ENCODE results near the gene CTPS2. TPM values are rescaled to one million over a fixed set of nuclear protein-coding genes. Genes with fewer than 3 reads are reported as not detected.

CTPS2 gene
- total and polyA plus RNA-seq, 8 donors: 2.3 to 34.3 (median 10.3) TPM

DNA sequence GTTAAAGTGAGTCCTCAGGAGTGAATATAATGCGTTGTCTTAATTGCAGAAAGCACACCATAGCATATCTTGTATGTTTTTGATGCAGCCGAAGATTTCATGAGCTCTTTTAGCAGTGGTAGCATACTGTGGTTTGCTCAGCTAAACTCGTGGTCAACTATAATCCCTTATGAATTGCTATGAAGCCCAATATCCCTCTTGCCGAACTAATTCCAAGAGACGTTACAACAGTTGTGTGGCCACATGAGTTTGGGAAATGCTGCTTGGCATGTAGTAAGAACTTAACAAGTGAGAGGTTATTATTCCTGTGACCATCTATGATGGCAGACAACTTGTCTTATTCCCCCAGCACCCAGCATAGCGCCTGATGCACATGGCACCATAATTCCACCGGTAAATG is 37.7 kb upstream of the CTPS2 start:
- 92 to 96% (median 96%) methylated on average over 7 of the region's 7 CpGs for WGBS, 5 donors
- DNase-seq: no peak
- intact Hi-C loops (cut with DNase I; ENCODE audit: low total_unique reads): no loop called here

GRCh38 chrX:16748425-16748824 is 36.0 kb upstream of the CTPS2 start:
- TF ChIP-seq POLR2A (IDR thresholded peaks at IDR 0.05): no peak
- no peak for TF ChIP-seq EP300 (IDR thresholded peaks at IDR 0.05)
- TF ChIP-seq POLR2AphosphoS5 (IDR thresholded peaks at IDR 0.05): no peak
- TF ChIP-seq, protein P1, sequence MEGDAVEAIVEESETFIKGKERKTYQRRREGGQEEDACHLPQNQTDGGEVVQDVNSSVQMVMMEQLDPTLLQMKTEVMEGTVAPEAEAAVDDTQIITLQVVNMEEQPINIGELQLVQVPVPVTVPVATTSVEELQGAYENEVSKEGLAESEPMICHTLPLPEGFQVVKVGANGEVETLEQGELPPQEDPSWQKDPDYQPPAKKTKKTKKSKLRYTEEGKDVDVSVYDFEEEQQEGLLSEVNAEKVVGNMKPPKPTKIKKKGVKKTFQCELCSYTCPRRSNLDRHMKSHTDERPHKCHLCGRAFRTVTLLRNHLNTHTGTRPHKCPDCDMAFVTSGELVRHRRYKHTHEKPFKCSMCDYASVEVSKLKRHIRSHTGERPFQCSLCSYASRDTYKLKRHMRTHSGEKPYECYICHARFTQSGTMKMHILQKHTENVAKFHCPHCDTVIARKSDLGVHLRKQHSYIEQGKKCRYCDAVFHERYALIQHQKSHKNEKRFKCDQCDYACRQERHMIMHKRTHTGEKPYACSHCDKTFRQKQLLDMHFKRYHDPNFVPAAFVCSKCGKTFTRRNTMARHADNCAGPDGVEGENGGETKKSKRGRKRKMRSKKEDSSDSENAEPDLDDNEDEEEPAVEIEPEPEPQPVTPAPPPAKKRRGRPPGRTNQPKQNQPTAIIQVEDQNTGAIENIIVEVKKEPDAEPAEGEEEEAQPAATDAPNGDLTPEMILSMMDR (IDR thresholded peaks at IDR 0.05): no peak
- Histone ChIP-seq H3K27me3 (no peaks in the 10 kb centered on the region), H3K36me3 (peaks cover 11 to 96% (median 80%) of the 10 kb centered on the region in 4 donors), H3K4me3 (no peak overlapping the region), H3K4me1 (no peaks in the 10 kb centered on the region), H3K9me3 (no peaks in the 10 kb centered on the region), H3K27ac (no peak overlapping the region)
- intact Hi-C loops (cut with DNase I; ENCODE audit: low total_unique reads): no loop called here
- WGBS, 5 donors: 79 to 94% (median 92%) methylated on average over 5 of the region's 5 CpGs
- no peak for DNase-seq

More for the DNA sequence above, 37.7 kb upstream of the CTPS2 start:
- H3K27ac ChIP-seq: no peak overlapping the region
- no peak overlapping the region for H3K4me3 ChIP-seq
- peaks cover 0 to 96% (median 78%) of the 10 kb centered on the region in 4 donors for H3K36me3 ChIP-seq
- no peaks in the 10 kb centered on the region for H3K27me3 ChIP-seq
- TF ChIP-seq POLR2A (IDR thresholded peaks at IDR 0.05) (no peak), POLR2AphosphoS5 (IDR thresholded peaks at IDR 0.05) (no peak), EP300 (IDR thresholded peaks at IDR 0.05) (no peak)
- TF ChIP-seq, protein P1 (IDR thresholded peaks at IDR 0.05): no peak
- H3K9me3 ChIP-seq: no peaks in the 10 kb centered on the region
- no peaks in the 10 kb centered on the region for H3K4me1 ChIP-seq

DNA sequence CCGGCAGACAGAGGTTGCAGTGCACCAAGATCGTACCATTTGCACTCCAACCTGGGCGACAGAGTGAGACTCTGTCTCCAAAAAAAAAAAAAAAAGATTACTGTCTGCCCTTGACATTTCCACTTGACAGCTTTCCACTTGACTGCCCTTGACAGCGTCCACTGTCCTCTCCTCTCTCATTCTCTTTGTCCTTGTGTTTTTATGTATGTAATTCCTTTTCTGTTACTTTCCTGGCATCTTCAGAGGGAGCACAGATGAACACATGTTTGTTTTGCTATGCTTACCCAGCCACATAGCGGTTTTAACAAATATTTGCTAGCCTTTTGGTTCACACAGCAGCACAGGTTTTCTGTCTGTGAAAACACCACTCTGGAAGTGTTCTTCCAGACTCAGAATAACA is 33.2 kb upstream of the CTPS2 start:
- TF ChIP-seq EP300 (IDR thresholded peaks at IDR 0.05) (no peak), POLR2A (IDR thresholded peaks at IDR 0.05) (no peak), POLR2AphosphoS5 (IDR thresholded peaks at IDR 0.05) (no peak)
- TF ChIP-seq, protein P1 (IDR thresholded peaks at IDR 0.05): no peak
- no peaks in the 10 kb centered on the region for H3K27me3 ChIP-seq
- 74 to 92% (median 78%) methylated on average over 5 of the region's 5 CpGs for WGBS, 5 donors
- H3K4me3 ChIP-seq: no peak overlapping the region
- DNase-seq: no peak
- intact Hi-C loops (cut with DNase I; ENCODE audit: low total_unique reads): no loop called here
- no peaks in the 10 kb centered on the region for H3K4me1 ChIP-seq
- H3K36me3 ChIP-seq: peaks cover 12 to 98% (median 94%) of the 10 kb centered on the region in 4 donors
- no peak overlapping the region for H3K27ac ChIP-seq
- H3K9me3 ChIP-seq: no peaks in the 10 kb centered on the region

- TF ChIP-seq, protein P1 (IDR thresholded peaks at IDR 0.05): no peak
- no peak for TF ChIP-seq POLR2A (IDR thresholded peaks at IDR 0.05)
- TF ChIP-seq EP300 (IDR thresholded peaks at IDR 0.05): no peak
- TF ChIP-seq POLR2AphosphoS5 (IDR thresholded peaks at IDR 0.05): no peak
- no peak for DNase-seq
Measured at GRCh38 chrX:16745102-16745501, 32.6 kb upstream of the CTPS2 start.

More at GRCh38 chrX:16745102-16745501, 32.6 kb upstream of the CTPS2 start:
- WGBS, 5 donors: 71 to 82% (median 79%) methylated on average over 3 to 5 of the region's 5 CpGs
- Histone ChIP-seq H3K4me1 (no peaks in the 10 kb centered on the region), H3K27me3 (no peaks in the 10 kb centered on the region), H3K36me3 (peaks cover 12 to 94% (median 90%) of the 10 kb centered on the region in 4 donors), H3K4me3 (no peak overlapping the region), H3K27ac (no peak overlapping the region), H3K9me3 (no peaks in the 10 kb centered on the region)
- intact Hi-C loops (cut with DNase I; ENCODE audit: low total_unique reads): no loop called here

Data from stomach (tissue), 9 donors.